WI38 (cell line): ENCODE data around the gene MLLT1.

Experiments used
- H3K4me3 ChIP-seq: 2 replicates; pipeline ENCODE4 v1.5.1; 2011; ENCODE audit warnings: low read depth, mild to moderate bottlenecking, control low read depth, low read length
- TF ChIP-seq, protein P1 (sequence below): IDR thresholded peaks from 2 replicates; pipeline ENCODE4 v1.5.1; 2012; ENCODE audit warnings: low read depth, mild to moderate bottlenecking, control low read depth, low read length

Gene MLLT1

DNA sequence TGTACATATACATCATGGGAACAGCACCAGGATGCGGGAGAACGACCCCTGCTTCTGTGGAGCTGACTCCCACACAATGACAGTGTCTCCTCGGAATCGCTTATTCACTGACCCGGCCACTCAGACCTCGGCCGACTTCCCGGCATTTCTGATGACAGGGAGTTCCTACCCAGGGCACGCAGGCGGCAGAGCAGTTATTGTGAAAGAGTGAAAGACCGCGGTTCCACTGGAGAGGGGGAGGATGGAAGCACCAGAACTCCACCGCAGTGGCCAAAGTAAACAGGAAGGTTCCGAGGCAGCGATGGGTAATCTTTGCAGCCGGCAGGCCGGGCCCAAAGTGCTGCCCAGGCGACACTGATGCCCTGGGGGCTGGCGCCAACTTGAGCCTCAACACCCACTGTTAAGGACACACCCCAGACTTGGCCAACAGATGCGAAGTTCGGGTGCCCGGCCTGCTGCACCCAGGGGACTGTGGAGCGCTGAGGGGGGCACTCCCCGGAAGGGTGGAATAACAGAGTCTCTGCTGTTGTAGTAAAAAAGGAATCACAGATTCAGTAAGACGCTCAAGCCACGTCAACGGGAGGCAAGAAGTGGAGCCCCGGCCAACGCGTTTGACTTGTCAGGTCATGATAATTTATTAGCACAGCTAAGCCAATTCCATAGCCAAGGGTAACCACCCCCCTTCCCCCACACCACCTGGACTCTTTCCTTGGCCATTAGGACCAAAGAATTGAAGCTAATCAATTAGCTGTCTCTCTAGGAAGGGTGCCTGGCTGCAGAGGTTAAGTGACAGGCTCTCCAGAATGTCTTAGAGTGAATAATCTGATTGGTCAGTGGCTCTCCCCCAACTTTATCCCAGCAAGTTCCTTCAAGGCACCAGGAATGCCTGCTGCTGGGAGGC lies 5.8 kb downstream of the MLLT1 start:
- TF ChIP-seq, protein P1, sequence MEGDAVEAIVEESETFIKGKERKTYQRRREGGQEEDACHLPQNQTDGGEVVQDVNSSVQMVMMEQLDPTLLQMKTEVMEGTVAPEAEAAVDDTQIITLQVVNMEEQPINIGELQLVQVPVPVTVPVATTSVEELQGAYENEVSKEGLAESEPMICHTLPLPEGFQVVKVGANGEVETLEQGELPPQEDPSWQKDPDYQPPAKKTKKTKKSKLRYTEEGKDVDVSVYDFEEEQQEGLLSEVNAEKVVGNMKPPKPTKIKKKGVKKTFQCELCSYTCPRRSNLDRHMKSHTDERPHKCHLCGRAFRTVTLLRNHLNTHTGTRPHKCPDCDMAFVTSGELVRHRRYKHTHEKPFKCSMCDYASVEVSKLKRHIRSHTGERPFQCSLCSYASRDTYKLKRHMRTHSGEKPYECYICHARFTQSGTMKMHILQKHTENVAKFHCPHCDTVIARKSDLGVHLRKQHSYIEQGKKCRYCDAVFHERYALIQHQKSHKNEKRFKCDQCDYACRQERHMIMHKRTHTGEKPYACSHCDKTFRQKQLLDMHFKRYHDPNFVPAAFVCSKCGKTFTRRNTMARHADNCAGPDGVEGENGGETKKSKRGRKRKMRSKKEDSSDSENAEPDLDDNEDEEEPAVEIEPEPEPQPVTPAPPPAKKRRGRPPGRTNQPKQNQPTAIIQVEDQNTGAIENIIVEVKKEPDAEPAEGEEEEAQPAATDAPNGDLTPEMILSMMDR, result no peak
- peak overlapping the region; percentile 43 for H3K4me3 ChIP-seq

DNA sequence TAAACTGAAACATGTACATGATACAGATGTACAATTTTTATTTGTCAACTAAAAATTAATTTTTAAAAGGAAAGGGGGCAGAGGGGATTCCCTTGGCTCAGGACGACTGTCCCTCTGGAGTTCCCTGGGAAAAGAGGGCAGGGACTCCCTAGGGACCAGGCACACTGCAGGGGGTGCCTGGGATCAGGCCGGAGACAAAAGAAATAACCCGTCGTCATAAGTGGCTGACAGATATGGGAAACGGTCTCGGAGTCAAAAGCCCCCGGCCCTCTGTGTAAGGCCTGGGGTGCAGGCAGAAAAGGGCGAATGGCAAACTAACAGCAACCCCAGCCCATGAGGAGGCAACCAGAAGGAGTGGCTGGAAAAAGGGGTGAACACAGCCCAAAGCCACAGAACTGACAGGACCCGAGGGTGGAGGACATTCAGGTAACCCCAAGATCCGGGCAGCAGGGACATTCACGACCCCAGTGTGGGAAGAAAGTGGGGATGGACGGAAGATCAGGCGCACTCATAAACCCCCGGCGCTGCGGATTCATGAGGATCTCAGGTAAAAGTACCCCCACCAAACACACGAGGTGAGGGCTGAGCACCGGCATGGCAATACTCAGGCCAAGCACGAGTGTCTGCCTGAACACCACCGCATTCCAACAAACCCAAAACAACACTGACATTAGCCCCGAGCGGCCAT lies 6.7 kb downstream of the MLLT1 start:
- TF ChIP-seq, protein P1, result no peak
- H3K4me3 ChIP-seq, result peak overlapping the region; percentile 43

DNA sequence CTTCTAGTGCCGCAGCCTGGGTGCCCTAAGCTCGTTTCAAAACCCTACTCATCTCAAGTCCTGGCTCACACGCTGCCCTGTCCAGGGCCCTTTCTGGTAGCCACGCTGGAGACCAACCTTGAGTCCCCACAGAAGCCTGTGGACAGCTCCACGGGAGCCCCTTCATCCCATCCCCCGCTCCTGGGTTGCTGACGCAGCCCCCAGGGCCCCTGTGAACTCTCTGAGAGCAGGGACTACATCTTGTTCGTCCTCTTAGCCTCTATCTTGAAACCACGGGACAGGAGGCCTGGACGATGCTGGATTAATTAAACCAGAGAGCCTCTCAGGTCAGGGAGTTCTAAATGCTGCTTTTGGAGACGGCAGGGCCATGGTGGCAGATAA lies 7.4 kb downstream of the MLLT1 start:
- H3K4me3 ChIP-seq, result peak overlapping the region; percentile 45
- TF ChIP-seq, protein P1, result no peak

DNA sequence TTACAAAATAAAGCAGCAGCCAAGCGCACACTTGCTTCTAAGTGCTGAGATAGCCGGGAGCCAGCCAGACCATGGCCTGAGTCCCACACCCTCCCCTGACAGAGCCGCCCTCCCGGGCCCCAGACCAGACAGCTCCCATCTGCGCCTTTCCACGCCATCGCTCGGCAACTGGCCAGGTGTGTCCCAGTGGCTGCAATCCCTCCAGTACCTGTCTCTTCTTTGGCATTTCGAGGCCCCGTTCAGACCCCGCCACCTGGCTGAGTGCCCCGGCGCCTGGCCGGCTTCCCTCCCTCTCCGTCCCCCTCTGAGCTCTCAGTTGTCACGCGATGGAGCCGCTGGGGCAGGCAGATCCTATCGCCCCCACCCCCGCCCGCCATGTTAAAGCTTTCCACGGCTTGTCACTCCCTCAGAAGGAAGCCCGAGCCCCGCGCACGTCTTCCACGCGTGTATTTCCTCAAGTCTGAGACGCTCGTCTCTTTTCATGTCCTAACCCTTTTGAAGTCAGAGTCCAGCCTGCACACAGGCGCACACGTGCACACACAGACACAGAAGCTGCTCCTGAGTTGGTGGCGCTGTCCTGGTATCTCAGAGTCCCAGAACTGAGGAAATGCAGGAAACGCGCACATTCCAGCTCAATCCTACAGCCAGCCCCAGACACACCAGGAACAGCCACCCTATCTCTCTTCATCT lies 7.9 kb downstream of the MLLT1 start:
- peak overlapping the region; percentile 45 for H3K4me3 ChIP-seq

DNA sequence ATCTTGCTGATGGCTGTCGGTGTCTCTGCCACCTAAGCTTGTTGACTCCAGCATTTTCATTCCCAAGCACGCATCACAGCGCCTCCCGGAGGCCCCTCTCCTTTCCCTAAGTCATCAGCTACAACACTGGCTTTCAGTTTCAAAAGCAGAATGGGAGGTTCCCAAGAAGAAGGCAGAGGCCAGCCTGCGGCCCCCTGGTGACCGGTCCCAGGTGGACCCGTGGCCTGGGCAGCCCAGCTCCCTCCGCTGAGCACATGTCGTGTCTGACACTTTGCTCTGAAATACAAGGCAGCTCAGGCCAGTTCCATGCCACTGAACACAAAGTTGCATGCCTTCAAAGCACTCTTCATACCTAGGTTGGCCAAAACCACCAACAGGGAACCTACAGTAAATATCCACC lies 8.5 kb downstream of the MLLT1 start:
- TF ChIP-seq, protein P1, result peak; percentile 33; the same call in 1 of the 2 replicates
- peak overlapping the region; percentile 45 for H3K4me3 ChIP-seq

More for the DNA sequence above, 7.9 kb downstream of the MLLT1 start:
- TF ChIP-seq, protein P1, result 0 out of 2 replicates have a peak, but pooled peaks have one; percentile 15

DNA sequence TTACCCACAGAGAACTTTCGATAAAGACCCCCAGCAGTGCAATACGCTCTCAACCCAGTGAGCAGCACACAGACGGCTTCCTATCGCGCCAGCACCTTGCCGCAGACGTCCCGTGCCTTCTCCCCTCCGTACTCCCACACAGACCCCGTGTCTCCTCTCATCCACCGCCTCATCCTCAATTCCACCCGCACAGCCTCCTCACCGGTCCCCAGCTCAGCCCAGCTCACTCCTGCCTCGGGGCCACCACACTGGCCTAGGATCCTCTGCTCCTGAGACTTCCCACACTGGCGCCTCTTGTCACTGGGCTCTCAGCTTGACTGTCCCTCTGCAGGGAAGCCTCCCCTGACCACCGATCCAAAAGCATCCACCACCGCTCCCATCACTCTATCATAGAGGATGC lies 9.0 kb downstream of the MLLT1 start:
- no peak overlapping the region for H3K4me3 ChIP-seq
- TF ChIP-seq, protein P1, result no peak
